ENCODE data around the gene G0S2.

GRCh38 chr1:209657140-209657879, 17.9 kb upstream of the G0S2 start:
- TF ChIP-seq L3MBTL2 (IDR thresholded peaks at IDR 0.05) (no peak), TAL1 (IDR thresholded peaks at IDR 0.05) (no peak), SMAD3 (CRISPR knock-in tag; conservative IDR thresholded peaks at IDR 0.05) (no peak)
- TF ChIP-seq, protein P1, sequence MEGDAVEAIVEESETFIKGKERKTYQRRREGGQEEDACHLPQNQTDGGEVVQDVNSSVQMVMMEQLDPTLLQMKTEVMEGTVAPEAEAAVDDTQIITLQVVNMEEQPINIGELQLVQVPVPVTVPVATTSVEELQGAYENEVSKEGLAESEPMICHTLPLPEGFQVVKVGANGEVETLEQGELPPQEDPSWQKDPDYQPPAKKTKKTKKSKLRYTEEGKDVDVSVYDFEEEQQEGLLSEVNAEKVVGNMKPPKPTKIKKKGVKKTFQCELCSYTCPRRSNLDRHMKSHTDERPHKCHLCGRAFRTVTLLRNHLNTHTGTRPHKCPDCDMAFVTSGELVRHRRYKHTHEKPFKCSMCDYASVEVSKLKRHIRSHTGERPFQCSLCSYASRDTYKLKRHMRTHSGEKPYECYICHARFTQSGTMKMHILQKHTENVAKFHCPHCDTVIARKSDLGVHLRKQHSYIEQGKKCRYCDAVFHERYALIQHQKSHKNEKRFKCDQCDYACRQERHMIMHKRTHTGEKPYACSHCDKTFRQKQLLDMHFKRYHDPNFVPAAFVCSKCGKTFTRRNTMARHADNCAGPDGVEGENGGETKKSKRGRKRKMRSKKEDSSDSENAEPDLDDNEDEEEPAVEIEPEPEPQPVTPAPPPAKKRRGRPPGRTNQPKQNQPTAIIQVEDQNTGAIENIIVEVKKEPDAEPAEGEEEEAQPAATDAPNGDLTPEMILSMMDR (IDR thresholded peaks at IDR 0.05 in 2 of 3, conservative IDR thresholded peaks at IDR 0.05 in 1 of 3; ENCODE audit: insufficient read depth in 2 of 3, low read depth in 1 of 3, low read length in 3 of 3), result 0 out of 6 replicates have a peak, but pooled peaks of 1 of the 3 experiments have one; percentile 7

All from K562 (cell line).